Measurements from ENCODE around the gene FLRT2.

DNA sequence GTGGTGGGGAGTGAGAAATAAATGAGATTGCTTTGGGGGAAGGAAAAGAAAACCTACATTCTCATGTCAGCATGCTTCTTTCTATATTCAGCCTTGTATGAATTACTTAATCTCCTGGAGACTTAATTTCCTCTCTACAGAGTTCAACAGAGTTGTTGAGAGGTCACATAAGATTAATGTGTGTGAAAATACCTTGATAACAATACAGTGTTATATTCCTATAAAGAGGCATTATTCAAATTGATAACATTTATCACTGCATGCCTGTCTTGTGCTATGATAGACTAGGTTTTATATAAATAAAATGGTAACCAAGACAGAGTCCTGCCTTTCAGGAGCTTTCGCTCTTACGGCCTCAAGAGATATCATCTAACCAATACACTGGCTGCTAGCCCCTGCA lies 9.6 kb downstream of the FLRT2 start:
- TF ChIP-seq POLR2AphosphoS5 (IDR thresholded peaks at IDR 0.05; ENCODE audit: low read depth, low read length), result no peak
- TF ChIP-seq SIN3A (IDR thresholded peaks at IDR 0.05; ENCODE audit: borderline replicate concordance, insufficient read depth, low read length), result no peak
